KMS-11 (cell line): ENCODE results near the gene MSGN1.

Experiments
- H2AFZ ChIP-seq: fragments of 200-600 bp; sonication (generic); 2 replicates; pipeline ENCODE4 v1.6.1; 2016; ENCODE audit warnings: antibody characterized with exemption, mixed run types, low read depth
- H3K27ac ChIP-seq: fragments of 200-600 bp; sonication (generic); 2 replicates; pipeline ENCODE4 v1.6.1; 2016; ENCODE audit warnings: mild to moderate bottlenecking, mixed run types
- H3K27me3 ChIP-seq: fragments of 200-600 bp; sonication (generic); 2 replicates; pipeline ENCODE4 v1.6.1; 2017; ENCODE audit warnings: mild to moderate bottlenecking, low read depth, mixed run types, moderate library complexity; ENCODE audit not compliant: insufficient read depth
- H3K36me3 ChIP-seq: fragments of 200-600 bp; sonication (generic); 2 replicates; pipeline ENCODE4 v1.6.1; 2017; ENCODE audit warnings: mild to moderate bottlenecking, mixed run types; ENCODE audit not compliant: insufficient read depth
- H3K4me1 ChIP-seq: fragments of 200-600 bp; sonication (generic); 2 replicates; pipeline ENCODE4 v1.6.1; 2016; ENCODE audit warnings: mild to moderate bottlenecking, low read depth, mixed run types; ENCODE audit not compliant: poor library complexity, severe bottlenecking
- H3K4me2 ChIP-seq: fragments of 200-600 bp; sonication (generic); 2 replicates; pipeline ENCODE4 v1.7.0; 2016; ENCODE audit warnings: mild to moderate bottlenecking, mixed run types
- H3K4me3 ChIP-seq: fragments of 200-600 bp; sonication (generic); IDR thresholded peaks from 2 replicates; pipeline ENCODE4 v1.6.1; 2017; ENCODE audit warnings: low read depth, low read length, mixed read lengths; ENCODE audit not compliant: insufficient read depth
- H3K79me2 ChIP-seq: fragments of 200-600 bp; sonication (generic); 2 replicates; pipeline ENCODE4 v1.6.1; 2016; ENCODE audit warnings: low read depth, mixed run types; ENCODE audit not compliant: insufficient read depth
- H3K9ac ChIP-seq: fragments of 200-600 bp; sonication (generic); 2 replicates; pipeline ENCODE4 v1.6.1; 2016; ENCODE audit warnings: mild to moderate bottlenecking, mixed run types
- H4K20me1 ChIP-seq: fragments of 200-600 bp; sonication (generic); 2 replicates; pipeline ENCODE4 v1.6.1; 2016; ENCODE audit warnings: mild to moderate bottlenecking, mixed run types; ENCODE audit not compliant: insufficient read depth
- CTCF ChIP-seq: fragments of 200-600 bp; sonication (generic); conservative IDR thresholded peaks from 2 replicates; pipeline ENCODE4 v1.6.1; 2017; ENCODE audit warnings: low read depth, mild to moderate bottlenecking, antibody characterized with exemption, low read length, moderate library complexity, mixed read lengths

The MSGN1 gene

GRCh38 chr2:17780546-17780945 lies 35.7 kb upstream of the MSGN1 start:
- H3K79me2 ChIP-seq: no peaks in the 10 kb centered on the region
- H3K4me3 ChIP-seq: no peak overlapping the region
- TF ChIP-seq CTCF: no peak
- H3K4me2 ChIP-seq: no peak overlapping the region
- H3K27me3 ChIP-seq: no peaks in the 10 kb centered on the region
- H3K9ac ChIP-seq: no peak overlapping the region
- H4K20me1 ChIP-seq: no peaks in the 10 kb centered on the region
- no peak overlapping the region for H3K27ac ChIP-seq
- no peak overlapping the region for H2AFZ ChIP-seq
- no peaks in the 10 kb centered on the region for H3K36me3 ChIP-seq
- no peaks in the 10 kb centered on the region for H3K4me1 ChIP-seq

- H3K36me3 ChIP-seq: no peaks in the 10 kb centered on the region
- no peaks in the 10 kb centered on the region for H3K79me2 ChIP-seq
- H3K4me3 ChIP-seq: no peak overlapping the region
- no peaks in the 10 kb centered on the region for H3K27me3 ChIP-seq
- no peak overlapping the region for H3K4me2 ChIP-seq
- no peaks in the 10 kb centered on the region for H3K4me1 ChIP-seq
- H3K27ac ChIP-seq: no peak overlapping the region
- no peak overlapping the region for H2AFZ ChIP-seq
- no peak overlapping the region for H3K9ac ChIP-seq
- H4K20me1 ChIP-seq: no peaks in the 10 kb centered on the region
- TF ChIP-seq CTCF: no peak
Observed at GRCh38 chr2:17781482-17781881, 34.8 kb upstream of the MSGN1 start.

- H3K79me2 ChIP-seq: no peaks in the 10 kb centered on the region
- no peaks in the 10 kb centered on the region for H3K27me3 ChIP-seq
- H3K36me3 ChIP-seq: no peaks in the 10 kb centered on the region
- no peak overlapping the region for H3K9ac ChIP-seq
- no peak for TF ChIP-seq CTCF
- no peak overlapping the region for H3K4me3 ChIP-seq
- no peak overlapping the region for H2AFZ ChIP-seq
- H3K4me1 ChIP-seq: peaks cover 23% of the 10 kb centered on the region
- no peak overlapping the region for H3K27ac ChIP-seq
- H4K20me1 ChIP-seq: no peaks in the 10 kb centered on the region
- no peak overlapping the region for H3K4me2 ChIP-seq
Observed at GRCh38 chr2:17786727-17787126, 29.5 kb upstream of the MSGN1 start.

- no peak overlapping the region; the same call in 1 of the 2 replicates for H3K4me2 ChIP-seq
- H3K79me2 ChIP-seq: no peaks in the 10 kb centered on the region
- H3K4me1 ChIP-seq: peaks cover 42% of the 10 kb centered on the region
- H4K20me1 ChIP-seq: no peaks in the 10 kb centered on the region
- no peak for TF ChIP-seq CTCF
- no peak overlapping the region for H2AFZ ChIP-seq
- no peaks in the 10 kb centered on the region for H3K36me3 ChIP-seq
- H3K27ac ChIP-seq: no peak overlapping the region
- H3K4me3 ChIP-seq: no peak overlapping the region
- no peak overlapping the region for H3K9ac ChIP-seq
- no peaks in the 10 kb centered on the region for H3K27me3 ChIP-seq
Observed at GRCh38 chr2:17788773-17789172, 27.5 kb upstream of the MSGN1 start.
